Fibroblast of the aortic adventitia (primary cell): ENCODE data around the gene IQCK. TPM values are rescaled to one million over a fixed set of nuclear protein-coding genes. Genes with fewer than 3 reads are reported as not detected.

Source experiments
- DNase-seq: peaks from one replicate; pipeline ENCODE4 v3.0.0-alpha.2; 2010; ENCODE audit warnings: low read depth
- H3K4me3 ChIP-seq: 2 replicates; pipeline ENCODE4 v1.5.1; 2011; ENCODE audit warnings: low read depth, mild to moderate bottlenecking, control low read depth, low read length, moderate library complexity
- CTCF ChIP-seq: IDR thresholded peaks from 2 replicates; pipeline ENCODE4 v1.5.1; 2011; ENCODE audit warnings: mild to moderate bottlenecking, low read length, control low read depth, inconsistent platforms; ENCODE audit not compliant: insufficient read depth
- total RNA-seq: library from RNA; depleted of rRNA; stranded (reverse); fragments of >200 nt; gene quantifications from 2 replicates; pipeline ENCODE4 v1.2.3, GENCODE V29; 2012; ENCODE audit warnings: low replicate concordance

The IQCK gene
- total RNA-seq, 1 donor: 22.3 TPM

- no peak for DNase-seq
- no peak for TF ChIP-seq CTCF
- no peak overlapping the region for H3K4me3 ChIP-seq
These were observed 172.8 kb downstream of the IQCK start for GRCh38 chr16:19890901-19891300.

GRCh38 chr16:19892902-19893301 is 174.8 kb downstream of the IQCK start:
- DNase-seq: no peak
- no peak for TF ChIP-seq CTCF
- H3K4me3 ChIP-seq: no peak overlapping the region

- no peak for DNase-seq
- no peak for TF ChIP-seq CTCF
These were observed 176.5 kb downstream of the IQCK start for GRCh38 chr16:19894586-19894985.

GRCh38 chr16:19896951-19897350 is 178.9 kb downstream of the IQCK start:
- H3K4me3 ChIP-seq: no peak overlapping the region
- no peak for DNase-seq
- no peak for TF ChIP-seq CTCF

More at GRCh38 chr16:19894586-19894985, 176.5 kb downstream of the IQCK start:
- H3K4me3 ChIP-seq: no peak overlapping the region

- DNase-seq: no peak
- no peak for TF ChIP-seq CTCF
- H3K4me3 ChIP-seq: no peak overlapping the region
These were observed 180.1 kb downstream of the IQCK start for GRCh38 chr16:19898166-19898565.

GRCh38 chr16:19898924-19899604 is 181.0 kb downstream of the IQCK start:
- peak; percentile 87 for TF ChIP-seq CTCF
- peak; percentile 65 for DNase-seq

GRCh38 chr16:19899605-19899955 is 181.5 kb downstream of the IQCK start:
- H3K4me3 ChIP-seq: no peak overlapping the region
- no peak for DNase-seq
- TF ChIP-seq CTCF: no peak

More at GRCh38 chr16:19898924-19899604, 181.0 kb downstream of the IQCK start:
- no peak overlapping the region for H3K4me3 ChIP-seq
